AG09319 (cell line): Measurements from ENCODE around the gene COG1.

Source experiments
- DNase-seq: peaks from one replicate; pipeline ENCODE4 v3.0.0-alpha.2; 2010; ENCODE audit warnings: low read depth; ENCODE audit errors: extremely low read depth
- TF ChIP-seq, protein P1 (sequence below): IDR thresholded peaks from 2 replicates; pipeline ENCODE4 v1.5.1; 2011; ENCODE audit warnings: low read depth, mild to moderate bottlenecking, inconsistent platforms, low read length, moderate library complexity

The COG1 gene

DNA sequence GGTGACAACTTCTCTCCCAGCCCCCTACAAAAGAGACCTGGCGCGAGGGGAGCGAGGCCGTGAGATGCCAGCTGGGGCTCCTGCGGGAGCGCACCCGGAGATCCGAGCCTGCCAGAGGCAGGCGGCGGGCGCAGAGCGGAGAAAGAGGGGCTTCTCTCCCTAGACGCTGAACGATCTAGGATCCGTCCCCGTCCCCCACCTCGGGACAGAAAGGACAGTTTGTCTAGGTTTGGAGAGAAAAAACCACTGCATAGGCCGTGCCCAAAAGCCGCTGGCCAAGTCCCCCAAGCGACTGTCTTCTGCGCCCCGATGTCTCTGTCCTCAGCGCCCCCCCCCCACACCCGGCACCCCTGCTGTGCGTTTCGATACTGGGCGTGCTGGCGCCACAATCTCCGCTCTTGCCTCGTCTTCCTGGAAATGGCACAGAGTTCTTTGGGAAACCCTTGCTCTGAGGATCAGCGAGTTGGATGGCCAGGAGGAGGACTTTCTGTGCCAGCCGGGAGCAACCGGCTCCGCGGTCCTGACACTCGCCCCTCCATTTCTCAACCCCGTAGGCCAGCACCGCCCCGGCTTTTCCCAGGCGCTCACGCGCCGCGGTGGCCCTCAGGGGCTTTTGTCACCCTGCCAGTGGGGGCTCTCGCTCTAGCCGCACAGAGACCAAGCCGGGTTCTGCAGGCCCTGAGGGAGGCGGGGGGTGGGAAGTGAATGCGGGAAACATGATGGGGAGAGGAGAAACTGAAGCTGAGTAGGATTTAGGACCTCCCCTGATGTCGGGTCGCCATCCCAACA is 27.0 kb upstream of the COG1 start:
- no peak for DNase-seq
- TF ChIP-seq, protein P1, sequence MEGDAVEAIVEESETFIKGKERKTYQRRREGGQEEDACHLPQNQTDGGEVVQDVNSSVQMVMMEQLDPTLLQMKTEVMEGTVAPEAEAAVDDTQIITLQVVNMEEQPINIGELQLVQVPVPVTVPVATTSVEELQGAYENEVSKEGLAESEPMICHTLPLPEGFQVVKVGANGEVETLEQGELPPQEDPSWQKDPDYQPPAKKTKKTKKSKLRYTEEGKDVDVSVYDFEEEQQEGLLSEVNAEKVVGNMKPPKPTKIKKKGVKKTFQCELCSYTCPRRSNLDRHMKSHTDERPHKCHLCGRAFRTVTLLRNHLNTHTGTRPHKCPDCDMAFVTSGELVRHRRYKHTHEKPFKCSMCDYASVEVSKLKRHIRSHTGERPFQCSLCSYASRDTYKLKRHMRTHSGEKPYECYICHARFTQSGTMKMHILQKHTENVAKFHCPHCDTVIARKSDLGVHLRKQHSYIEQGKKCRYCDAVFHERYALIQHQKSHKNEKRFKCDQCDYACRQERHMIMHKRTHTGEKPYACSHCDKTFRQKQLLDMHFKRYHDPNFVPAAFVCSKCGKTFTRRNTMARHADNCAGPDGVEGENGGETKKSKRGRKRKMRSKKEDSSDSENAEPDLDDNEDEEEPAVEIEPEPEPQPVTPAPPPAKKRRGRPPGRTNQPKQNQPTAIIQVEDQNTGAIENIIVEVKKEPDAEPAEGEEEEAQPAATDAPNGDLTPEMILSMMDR, result no peak

DNA sequence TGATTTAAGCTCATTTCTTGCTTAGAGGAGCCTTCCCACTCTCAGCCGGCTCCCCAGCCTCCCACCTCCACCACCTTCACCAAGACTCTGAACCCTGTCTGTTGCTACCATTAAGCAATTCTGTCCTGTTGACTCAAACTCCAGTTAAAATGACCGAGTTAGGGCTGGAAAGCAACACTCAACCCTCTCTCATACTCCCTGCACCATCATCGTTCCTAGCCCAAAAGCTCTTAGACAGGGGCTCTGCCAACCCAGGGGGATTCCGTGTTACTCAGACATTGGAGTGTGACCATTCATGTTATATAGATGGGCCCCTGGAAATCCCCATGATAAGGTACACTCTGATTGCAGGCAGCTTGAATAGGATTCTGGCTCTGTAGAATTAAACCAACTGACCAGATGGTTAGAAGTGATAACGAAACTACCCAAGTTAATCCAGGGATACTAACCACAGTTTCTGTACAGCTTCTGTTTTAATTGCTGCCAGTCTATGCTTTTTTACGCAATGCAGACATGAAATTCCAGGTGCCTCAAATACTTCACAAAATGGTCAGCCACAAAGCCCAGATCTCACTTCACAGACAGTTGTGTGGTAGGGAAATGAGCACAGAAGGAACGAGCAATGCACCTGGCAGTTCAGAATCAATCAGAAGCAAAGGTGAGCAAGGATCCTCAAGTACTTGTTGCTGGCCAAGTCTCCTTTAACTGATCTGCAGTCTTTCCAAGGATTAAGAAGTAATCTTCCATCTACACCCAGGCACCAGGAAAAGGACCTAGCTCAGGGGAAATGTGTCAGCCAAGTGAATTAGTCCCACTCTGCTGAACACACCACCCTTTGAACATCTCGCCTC is 25.9 kb upstream of the COG1 start:
- no peak for DNase-seq
- TF ChIP-seq, protein P1, result no peak

- TF ChIP-seq, protein P1, result no peak
- no peak for DNase-seq
Measured at GRCh38 chr17:73168667-73169066, 24.2 kb upstream of the COG1 start.

- DNase-seq, result no peak
- TF ChIP-seq, protein P1, result no peak
Measured at GRCh38 chr17:73170324-73170723, 22.5 kb upstream of the COG1 start.

GRCh38 chr17:73172252-73172651 is 20.6 kb upstream of the COG1 start:
- DNase-seq, result no peak

GRCh38 chr17:73174126-73174525 is 18.7 kb upstream of the COG1 start:
- no peak for DNase-seq
- TF ChIP-seq, protein P1, result no peak

More at GRCh38 chr17:73172252-73172651, 20.6 kb upstream of the COG1 start:
- TF ChIP-seq, protein P1, result no peak
